Gastrocnemius medialis (tissue), 4 donors: ENCODE results near the gene PARD3. TPM values are rescaled to one million over a fixed set of nuclear protein-coding genes. Genes with fewer than 3 reads are reported as not detected.
A peak's percentile ranks its signal among the peaks of the same experiment; 100 is the strongest.

Source experiments
- ATAC-seq, 2 donors: fragments of 150-250 bp; one replicate each; pipeline ENCODE4 v1.9.1; 2016
- DNase-seq, 2 donors: peaks; one replicate each; pipeline ENCODE4 v3.0.0-alpha.2; 2019
- H3K27ac ChIP-seq, 4 donors: fragments of 200-600 bp; sonication (generic); 1 replicate in 1 of 4; 2 replicates in 3 of 4; pipeline ENCODE4 v1.5.1; 2016 to 2018; ENCODE audit warnings: mild to moderate bottlenecking in 2 of 4, moderate library complexity in 1 of 4
- H3K27me3 ChIP-seq, 3 donors: fragments of 200-600 bp; sonication (generic) in 2 of 3; 1 replicate in 1 of 3; 2 replicates in 2 of 3; pipeline versions ENCODE4 v1.5.1 to v1.6.0; 2016 to 2019; ENCODE audit warnings: mild to moderate bottlenecking in 1 of 3, moderate library complexity in 1 of 3
- H3K36me3 ChIP-seq, 2 donors: fragments of 200-600 bp; sonication (generic) in 1 of 2; one replicate each; pipeline ENCODE4 v1.5.1; 2017 to 2018
- H3K4me1 ChIP-seq, 2 donors: fragments of 200-600 bp; sonication (generic) in 1 of 2; one replicate each; pipeline ENCODE4 v1.5.1; 2016 to 2017; ENCODE audit warnings: mild to moderate bottlenecking in 2 of 2
- H3K4me3 ChIP-seq, 4 donors: fragments of 200-600 bp; sonication (generic) in 3 of 4; 1 replicate in 1 of 4; 2 replicates in 3 of 4; pipeline ENCODE4 v1.5.1; 2016 to 2019; ENCODE audit warnings: mild to moderate bottlenecking in 2 of 4
- H3K9me3 ChIP-seq, 3 donors: fragments of 200-600 bp; sonication (generic) in 2 of 3; 1 replicate in 1 of 3; 2 replicates in 2 of 3; pipeline ENCODE4 v1.5.1; 2016 to 2019
- POLR2A ChIP-seq, 2 donors: fragments of 450-650 bp; IDR thresholded peaks; one replicate each; pipeline ENCODE4 v1.6.1; 2017; ENCODE audit warnings: antibody characterized with exemption in 2 of 2, mild to moderate bottlenecking in 2 of 2, moderate library complexity in 2 of 2
- in situ Hi-C, 4 donors: fragments of 200-750 bp; cut with MboI; loops; one replicate each; pipeline versions ENCODE4 v1.15.0 to v1.8.0; 2017; ENCODE audit warnings: low sequenced_read_pairs in 4 of 4
- intact Hi-C: fragments of 100-400 bp; cut with DNase I; formaldehyde crosslinking; loops from one replicate; pipeline ENCODE4 v1.15.1; 2023; ENCODE audit warnings: low total_unique reads
- total RNA-seq, 4 donors: library from RNA; depleted of rRNA; stranded (reverse); fragments of >200 nt; gene quantifications; one replicate each; pipeline versions ENCODE4 v1.1.0 to v1.2.3, GENCODE V29; 2016
- TF ChIP-seq, protein P1 (sequence below), 5 experiments: fragments of 450-650 bp in 3 of 5; fragments of 200-600 bp in 2 of 5; sonication (generic) in 2 of 5; IDR thresholded peaks in 4 of 5; conservative IDR thresholded peaks in 1 of 5; 1 replicate in 4 of 5; 2 replicates in 1 of 5; pipeline ENCODE4 v1.5.1; 2016 to 2019; ENCODE audit warnings: antibody characterized with exemption in 5 of 5, mild to moderate bottlenecking in 3 of 5, moderate library complexity in 3 of 5

PARD3 gene
- total RNA-seq, 4 donors from 2014 or later = 64.6 to 75.8 (median 68.3) TPM

GRCh38 chr10:34080485-34081346 is 734.4 kb downstream of the PARD3 start:
- in situ Hi-C loops = no loop called here
- Histone ChIP-seq H3K36me3 (no peaks in the 10 kb centered on the region), H3K27ac (no peak overlapping the region), H3K27me3 (no peaks in the 10 kb centered on the region), H3K4me1 (peaks cover 0 to 9% of the 10 kb centered on the region in 2 donors), H3K9me3 (peaks cover 0 to 6% (median 0%) of the 10 kb centered on the region in 3 donors), H3K4me3 (no peak overlapping the region)
- no peak for DNase-seq
- intact Hi-C loops = no loop called here
- peak in 1 of 2 donors; percentile 56 for ATAC-seq
- TF ChIP-seq, protein P1, sequence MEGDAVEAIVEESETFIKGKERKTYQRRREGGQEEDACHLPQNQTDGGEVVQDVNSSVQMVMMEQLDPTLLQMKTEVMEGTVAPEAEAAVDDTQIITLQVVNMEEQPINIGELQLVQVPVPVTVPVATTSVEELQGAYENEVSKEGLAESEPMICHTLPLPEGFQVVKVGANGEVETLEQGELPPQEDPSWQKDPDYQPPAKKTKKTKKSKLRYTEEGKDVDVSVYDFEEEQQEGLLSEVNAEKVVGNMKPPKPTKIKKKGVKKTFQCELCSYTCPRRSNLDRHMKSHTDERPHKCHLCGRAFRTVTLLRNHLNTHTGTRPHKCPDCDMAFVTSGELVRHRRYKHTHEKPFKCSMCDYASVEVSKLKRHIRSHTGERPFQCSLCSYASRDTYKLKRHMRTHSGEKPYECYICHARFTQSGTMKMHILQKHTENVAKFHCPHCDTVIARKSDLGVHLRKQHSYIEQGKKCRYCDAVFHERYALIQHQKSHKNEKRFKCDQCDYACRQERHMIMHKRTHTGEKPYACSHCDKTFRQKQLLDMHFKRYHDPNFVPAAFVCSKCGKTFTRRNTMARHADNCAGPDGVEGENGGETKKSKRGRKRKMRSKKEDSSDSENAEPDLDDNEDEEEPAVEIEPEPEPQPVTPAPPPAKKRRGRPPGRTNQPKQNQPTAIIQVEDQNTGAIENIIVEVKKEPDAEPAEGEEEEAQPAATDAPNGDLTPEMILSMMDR (IDR thresholded peaks at IDR 0.05 in 4 of 5, conservative IDR thresholded peaks at IDR 0.05 in 1 of 5) = no peak
- TF ChIP-seq POLR2A (IDR thresholded peaks at IDR 0.05) = no peak

DNA sequence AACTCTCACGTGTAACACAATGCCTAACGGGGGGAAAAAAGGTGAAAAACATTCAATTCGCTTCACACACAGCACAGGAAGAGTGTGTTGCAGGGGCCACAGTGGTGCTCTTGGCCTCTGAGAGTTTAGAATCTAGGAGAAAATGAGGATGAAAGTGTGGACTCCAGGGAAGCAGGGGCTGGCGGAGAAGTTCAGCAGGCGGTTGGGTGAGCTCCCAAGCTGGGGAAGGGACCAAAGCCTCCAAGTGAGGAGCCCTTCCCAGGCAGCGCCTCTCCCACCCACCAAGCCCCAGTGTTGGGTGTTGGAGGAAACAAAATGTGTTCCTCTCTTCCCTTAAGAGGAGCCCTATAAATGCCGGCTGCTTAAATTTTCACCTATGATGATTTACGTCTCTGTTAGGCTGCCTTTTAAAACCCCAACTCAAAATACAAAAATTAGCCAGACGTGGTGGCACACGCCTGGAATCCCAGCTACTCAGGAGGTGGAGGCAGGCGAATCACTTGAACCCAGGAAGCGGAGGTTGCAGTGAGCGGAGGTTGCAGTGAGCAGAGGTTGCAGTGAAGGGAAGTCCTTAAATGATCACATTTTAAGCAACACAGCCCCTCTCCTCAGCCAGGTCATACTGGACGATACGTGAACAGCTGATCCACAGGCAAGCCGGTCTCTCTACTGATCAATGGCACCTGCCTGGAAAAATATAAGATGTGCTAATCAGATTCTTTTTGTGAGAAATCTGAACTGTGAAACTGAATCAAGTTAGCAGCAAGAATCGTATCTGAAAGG is 735.2 kb downstream of the PARD3 start:
- no peak for DNase-seq
- Histone ChIP-seq H3K36me3 (no peaks in the 10 kb centered on the region), H3K9me3 (peaks cover 0 to 6% (median 0%) of the 10 kb centered on the region in 3 donors), H3K27ac (no peak overlapping the region), H3K27me3 (no peaks in the 10 kb centered on the region), H3K4me1 (peaks cover 0 to 9% of the 10 kb centered on the region in 2 donors), H3K4me3 (no peak overlapping the region)
- in situ Hi-C loops = no loop called here
- intact Hi-C loops = no loop called here
- no peak for ATAC-seq
- no peak for TF ChIP-seq POLR2A (IDR thresholded peaks at IDR 0.05)
- TF ChIP-seq, protein P1 (IDR thresholded peaks at IDR 0.05 in 4 of 5, conservative IDR thresholded peaks at IDR 0.05 in 1 of 5) = no peak

- Histone ChIP-seq H3K4me1 (peaks cover 0 to 9% of the 10 kb centered on the region in 2 donors), H3K9me3 (peaks cover 0 to 6% (median 0%) of the 10 kb centered on the region in 3 donors), H3K4me3 (no peak overlapping the region), H3K27ac (peak overlapping the region in 1 of 4 donors; percentile 9), H3K36me3 (no peaks in the 10 kb centered on the region), H3K27me3 (no peaks in the 10 kb centered on the region)
- DNase-seq (no peak), ATAC-seq (no peak)
- intact Hi-C loops (no loop called here), in situ Hi-C loops (no loop called here)
- no peak for TF ChIP-seq POLR2A (IDR thresholded peaks at IDR 0.05)
- TF ChIP-seq, protein P1 (IDR thresholded peaks at IDR 0.05 in 4 of 5, conservative IDR thresholded peaks at IDR 0.05 in 1 of 5) = no peak
Measured at GRCh38 chr10:34078745-34079470, 736.2 kb downstream of the PARD3 start.

DNA sequence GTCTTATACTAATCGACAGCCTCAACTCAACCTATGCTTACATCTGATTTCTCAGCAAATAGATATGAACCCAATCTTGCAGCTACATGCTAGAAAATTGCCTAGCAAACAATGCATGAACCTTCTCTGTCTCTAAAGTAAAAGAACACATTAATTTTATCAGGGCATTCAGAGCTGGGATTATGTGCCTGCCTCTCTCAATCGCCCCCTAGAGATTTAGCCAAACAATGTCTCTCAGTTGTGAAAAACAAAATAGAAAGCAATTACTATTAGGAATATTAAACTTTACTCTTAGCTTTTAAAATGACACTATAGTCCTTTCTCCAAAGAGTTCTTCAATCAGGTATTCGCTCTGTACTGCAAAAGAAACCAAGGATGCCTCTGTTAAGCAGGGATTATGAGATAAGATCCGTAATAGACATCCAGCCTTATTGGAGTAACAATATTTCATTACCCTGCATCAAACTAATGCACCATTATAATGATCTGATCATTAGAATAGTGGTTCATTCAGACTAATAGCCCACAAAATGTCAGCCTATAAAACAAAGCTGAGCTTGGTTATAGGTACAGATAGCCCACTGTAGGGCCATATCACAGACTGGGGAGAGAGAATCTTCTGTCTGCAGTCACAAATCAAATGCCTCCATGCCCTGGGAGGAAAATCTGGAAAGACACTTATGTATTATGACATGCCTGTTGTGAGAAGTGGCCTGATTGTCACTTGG is 736.9 kb downstream of the PARD3 start:
- TF ChIP-seq POLR2A (IDR thresholded peaks at IDR 0.05) = no peak
- TF ChIP-seq, protein P1 (IDR thresholded peaks at IDR 0.05 in 4 of 5, conservative IDR thresholded peaks at IDR 0.05 in 1 of 5) = no peak
- in situ Hi-C loops = no loop called here
- H3K9me3 ChIP-seq = peaks cover 0 to 2% (median 0%) of the 10 kb centered on the region in 3 donors
- no peak overlapping the region for H3K4me3 ChIP-seq
- no peak overlapping the region for H3K27ac ChIP-seq
- intact Hi-C loops = no loop called here
- ATAC-seq (no peak), DNase-seq (no peak)
- no peaks in the 10 kb centered on the region for H3K36me3 ChIP-seq
- peaks cover 0 to 9% of the 10 kb centered on the region in 2 donors for H3K4me1 ChIP-seq
- H3K27me3 ChIP-seq = no peaks in the 10 kb centered on the region
